T-helper 2 cell (primary cell): ENCODE measurements around the gene MIR17HG.
"Not testable (repeated sequence)": the region's sequence is repeated elsewhere in the genome, so short reads cannot be mapped to it uniquely, and the experiment has no call there.

Experiments
- DNase-seq, 5 experiments: peaks; one replicate each; pipeline versions ENCODE4 v3.0.0 to v3.0.0-alpha.2; 2012 to 2022

Gene MIR17HG

DNA sequence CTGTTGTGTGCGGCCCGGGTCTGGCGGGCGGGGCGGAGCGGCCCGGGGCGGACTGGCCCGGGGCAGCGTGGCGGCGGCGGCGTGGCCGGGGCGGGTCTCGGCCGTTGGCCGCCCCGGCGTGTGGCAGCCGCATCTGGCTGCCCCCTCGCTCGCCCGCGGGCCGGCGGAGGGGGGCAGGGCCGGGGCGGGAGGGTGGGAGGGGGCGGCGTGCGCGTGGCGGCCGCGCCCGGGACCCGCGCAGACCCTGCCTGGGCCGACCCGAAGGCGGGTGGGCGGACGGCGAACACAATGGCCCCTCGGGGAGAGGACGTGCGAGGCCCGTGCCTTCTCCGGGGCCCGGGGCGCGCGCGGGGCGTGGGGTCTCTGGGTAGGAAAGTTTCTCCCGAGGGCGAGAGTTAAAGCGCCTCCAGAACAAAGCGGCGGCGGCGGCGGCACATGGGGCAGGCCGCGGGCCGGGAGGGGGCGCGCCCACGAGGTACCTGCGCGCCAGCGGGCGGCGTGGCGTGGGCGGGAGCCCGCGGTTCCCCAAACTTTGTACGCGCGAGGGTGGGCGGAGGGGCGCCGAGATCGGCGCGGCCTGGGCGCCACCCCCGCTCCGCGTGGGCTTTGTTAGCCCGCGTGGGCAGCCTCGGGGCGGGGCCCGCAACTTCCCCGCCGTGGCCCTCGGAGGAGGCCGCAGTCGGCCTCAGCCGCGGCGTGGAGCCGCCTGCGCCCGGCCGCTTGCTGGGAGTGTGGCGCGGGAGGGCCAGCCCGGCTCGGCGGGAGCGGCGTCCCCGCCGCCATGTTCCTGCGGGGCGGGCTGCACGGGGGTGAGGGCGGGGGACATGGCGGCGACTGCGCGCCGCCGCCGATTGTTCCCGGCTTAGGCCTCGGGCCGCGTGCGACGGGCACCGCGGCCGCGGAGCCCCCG lies 764 bp downstream of the MIR17HG start:
- peak; percentile 44 to 70 (median 66) for DNase-seq

- DNase-seq = peak; percentile 83 to 94 (median 85)
These were observed 1.5 kb downstream of the MIR17HG start for GRCh38 chr13:91348906-91349435.

DNA sequence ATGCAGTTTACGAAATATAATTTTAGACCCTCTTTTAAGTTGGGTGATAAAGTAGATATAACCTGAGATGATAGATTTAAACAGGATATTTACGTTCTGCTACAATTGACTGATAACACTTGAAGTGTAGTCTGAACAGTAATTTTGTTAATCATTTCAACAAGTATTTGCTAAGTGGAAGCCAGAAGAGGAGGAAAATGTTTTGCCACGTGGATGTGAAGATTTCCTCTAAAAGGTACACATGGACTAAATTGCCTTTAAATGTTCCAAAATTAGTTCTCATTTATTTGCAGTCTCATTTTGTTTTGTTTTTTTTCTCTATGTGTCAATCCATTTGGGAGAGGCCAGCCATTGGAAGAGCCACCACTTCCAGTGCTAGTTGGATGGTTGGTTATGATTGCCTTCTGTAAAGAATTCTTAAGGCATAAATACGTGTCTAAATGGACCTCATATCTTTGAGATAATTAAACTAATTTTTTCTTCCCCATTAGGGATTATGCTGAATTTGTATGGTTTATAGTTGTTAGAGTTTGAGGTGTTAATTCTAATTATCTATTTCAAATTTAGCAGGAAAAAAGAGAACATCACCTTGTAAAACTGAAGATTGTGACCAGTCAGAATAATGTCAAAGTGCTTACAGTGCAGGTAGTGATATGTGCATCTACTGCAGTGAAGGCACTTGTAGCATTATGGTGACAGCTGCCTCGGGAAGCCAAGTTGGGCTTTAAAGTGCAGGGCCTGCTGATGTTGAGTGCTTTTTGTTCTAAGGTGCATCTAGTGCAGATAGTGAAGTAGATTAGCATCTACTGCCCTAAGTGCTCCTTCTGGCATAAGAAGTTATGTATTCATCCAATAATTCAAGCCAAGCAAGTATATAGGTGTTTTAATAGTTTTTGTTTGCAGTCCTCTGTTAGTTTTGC lies 2.8 kb downstream of the MIR17HG start:
- DNase-seq = no peak

DNA sequence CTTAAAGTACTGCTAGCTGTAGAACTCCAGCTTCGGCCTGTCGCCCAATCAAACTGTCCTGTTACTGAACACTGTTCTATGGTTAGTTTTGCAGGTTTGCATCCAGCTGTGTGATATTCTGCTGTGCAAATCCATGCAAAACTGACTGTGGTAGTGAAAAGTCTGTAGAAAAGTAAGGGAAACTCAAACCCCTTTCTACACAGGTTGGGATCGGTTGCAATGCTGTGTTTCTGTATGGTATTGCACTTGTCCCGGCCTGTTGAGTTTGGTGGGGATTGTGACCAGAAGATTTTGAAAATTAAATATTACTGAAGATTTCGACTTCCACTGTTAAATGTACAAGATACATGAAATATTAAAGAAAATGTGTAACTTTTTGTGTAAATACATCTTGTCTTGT lies 3.6 kb downstream of the MIR17HG start:
- no peak for DNase-seq

DNA sequence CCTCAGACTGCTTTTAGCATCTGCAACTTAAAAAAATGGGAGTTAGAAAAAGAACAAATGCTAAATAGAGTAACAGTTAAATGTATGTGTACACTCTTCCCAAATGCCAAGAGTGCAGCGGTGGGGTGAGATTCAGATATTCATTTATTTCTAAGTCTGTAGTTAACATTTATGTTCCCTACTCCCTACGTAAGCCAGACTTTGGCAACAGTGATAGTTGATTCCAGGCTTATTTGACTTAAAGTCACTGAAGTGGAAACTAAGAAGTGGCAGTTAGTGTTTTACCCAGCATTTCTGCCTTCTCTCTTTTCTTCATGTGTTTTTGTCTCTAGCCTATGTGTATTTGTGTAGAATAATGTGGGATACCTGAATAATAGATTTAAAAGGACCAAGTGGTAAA lies 4.5 kb downstream of the MIR17HG start:
- DNase-seq = no peak

DNA sequence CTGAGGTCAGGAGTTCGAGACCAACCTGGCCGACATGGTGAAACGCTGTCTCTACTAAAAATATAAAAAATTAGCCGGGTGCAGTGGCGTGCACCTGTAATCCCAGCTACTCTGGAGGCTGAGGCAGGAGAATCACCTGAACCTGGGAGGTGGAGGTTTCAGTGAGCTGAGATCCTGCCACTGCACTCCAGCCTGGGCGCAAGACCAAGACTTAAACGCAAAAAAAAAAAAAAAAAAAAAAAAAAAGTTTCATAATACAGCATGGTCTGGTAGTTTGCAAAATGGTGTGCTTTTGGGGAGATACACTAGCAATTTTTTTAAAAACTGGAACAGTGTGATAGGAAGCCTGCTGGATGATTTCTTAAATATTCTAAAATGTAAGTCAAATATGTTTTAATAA lies 5.4 kb downstream of the MIR17HG start:
- DNase-seq = not testable (repeated sequence)

DNA sequence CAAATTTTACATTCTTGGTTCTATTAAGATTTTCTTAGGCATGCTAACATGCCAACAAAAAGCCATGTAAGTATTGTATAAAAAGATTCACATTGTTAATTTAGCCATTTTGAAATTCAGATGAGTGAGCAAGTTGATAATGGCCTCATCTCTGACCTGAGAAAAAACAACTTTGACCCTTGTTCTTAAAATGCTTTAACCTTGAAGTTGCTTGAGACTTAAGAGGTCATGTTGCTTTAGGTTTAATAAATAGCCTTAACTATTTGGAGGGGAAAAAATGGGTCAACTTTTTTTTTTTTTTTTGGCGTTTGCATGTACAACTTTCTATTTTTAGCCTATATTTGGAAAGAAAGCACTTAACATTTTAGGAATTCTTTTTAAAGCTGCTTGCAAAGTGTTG lies 6.0 kb downstream of the MIR17HG start:
- no peak for DNase-seq

GRCh38 chr13:91355099-91355825 lies 7.8 kb downstream of the MIR17HG start:
- DNase-seq = no peak

DNA sequence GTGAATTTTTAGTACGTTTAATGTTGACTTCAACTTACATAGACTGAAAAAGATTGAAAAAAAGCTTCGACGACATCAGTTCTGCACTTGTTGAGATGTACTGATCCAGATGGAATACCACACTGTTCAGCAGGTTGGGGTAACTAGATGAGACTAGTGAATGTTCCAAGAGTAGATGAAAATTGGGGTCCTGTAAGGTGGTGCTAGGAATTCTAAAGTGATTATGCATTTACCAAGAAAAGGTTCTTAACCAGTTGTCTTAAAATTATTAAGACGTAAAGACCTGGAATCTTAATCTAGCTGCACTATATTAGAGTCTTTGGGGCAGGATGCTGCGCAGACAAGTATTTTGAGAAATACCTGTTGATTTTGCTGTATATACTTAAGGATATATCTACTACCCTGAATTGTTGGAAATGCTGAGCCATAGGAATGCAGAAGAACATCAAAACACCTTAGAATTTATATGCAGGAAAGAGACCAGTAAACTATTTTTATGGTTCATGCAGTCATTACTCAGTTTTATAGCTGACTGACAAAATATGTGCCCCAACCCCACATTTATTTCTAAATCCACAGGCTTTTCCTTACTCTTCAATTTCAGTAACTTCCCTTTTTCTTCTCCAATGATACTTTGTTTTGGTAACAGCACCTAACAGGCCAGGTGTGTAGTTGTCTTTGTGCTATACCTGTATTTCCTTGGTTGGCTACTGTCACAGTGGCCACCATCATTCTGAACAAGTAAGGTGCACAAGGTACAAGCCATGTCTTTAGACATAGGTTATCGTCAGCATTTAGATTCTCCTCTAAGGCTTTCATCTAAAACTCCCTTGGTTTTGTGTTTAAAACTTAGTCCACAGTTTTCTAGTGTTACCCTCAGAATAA lies 8.6 kb downstream of the MIR17HG start:
- DNase-seq = no peak

- DNase-seq = no peak
These were observed 9.6 kb downstream of the MIR17HG start for GRCh38 chr13:91356919-91357612.

- DNase-seq = no peak
These were observed 10.3 kb downstream of the MIR17HG start for GRCh38 chr13:91357613-91358386.

GRCh38 chr13:91358387-91358782 lies 10.9 kb downstream of the MIR17HG start:
- DNase-seq = no peak

DNA sequence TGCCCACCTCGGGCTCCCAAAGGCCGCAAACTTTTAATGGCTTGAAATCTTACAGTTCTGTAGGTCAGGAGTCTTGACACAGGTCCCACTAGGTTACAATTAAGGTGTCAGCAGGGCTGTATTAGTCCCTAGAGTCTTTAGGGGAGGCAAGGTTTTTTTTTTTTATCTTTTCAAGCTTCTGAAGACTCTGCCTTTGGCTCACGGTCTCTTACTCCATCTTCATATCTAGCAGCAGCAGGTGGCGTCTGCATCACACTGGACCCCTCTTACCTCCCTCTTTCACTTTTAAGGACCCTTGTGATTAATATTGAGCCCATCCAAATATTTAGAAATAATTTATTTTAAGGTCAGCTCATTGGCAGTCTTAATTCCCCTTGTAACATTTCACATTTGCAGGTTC lies 11.6 kb downstream of the MIR17HG start:
- no peak for DNase-seq

- no peak for DNase-seq
These were observed 12.1 kb downstream of the MIR17HG start for GRCh38 chr13:91359631-91360030.

- DNase-seq = no peak
These were observed 12.8 kb downstream of the MIR17HG start for GRCh38 chr13:91360246-91360751.

DNA sequence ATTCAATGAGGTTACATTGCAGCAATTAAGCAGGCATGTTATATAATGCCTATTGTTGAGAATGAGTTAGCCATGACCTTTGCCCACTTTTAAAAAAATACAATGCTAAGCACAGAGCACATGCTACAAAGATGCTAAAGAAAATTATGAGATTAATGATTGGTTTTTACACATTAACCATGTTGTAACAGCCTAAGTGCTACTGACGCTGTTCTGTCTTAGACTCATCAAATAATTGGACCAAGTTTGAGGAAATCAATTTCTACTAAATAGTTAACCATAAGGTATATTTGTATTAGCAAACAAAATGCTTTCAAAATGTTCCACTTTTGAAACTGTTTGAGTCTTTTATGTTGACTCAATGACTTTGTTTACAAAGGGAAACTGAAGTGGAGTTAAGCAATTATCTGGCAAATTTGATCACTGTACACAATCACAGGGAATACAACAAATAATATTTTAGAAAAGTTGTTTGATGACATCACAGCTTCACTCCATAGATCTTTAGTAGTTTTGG lies 14.3 kb downstream of the MIR17HG start:
- no peak for DNase-seq

DNA sequence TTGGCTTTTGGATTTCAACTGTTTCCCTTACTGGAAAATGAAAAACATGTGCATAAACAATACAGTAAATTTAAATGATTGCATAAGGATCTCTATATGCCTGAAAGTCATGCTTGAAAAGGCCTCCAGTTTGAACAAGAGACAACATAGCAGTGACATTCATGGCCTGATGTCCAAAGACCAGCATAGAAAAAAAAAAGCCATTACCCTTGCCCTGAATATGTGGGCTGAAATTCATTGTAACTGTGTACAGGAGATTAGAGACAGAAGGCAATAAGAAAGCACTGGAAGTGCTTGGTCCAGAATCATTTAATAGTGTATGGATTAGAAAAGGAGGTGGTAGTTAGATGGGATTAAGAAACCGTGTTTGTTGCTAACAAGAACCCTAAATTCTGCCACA lies 15.4 kb downstream of the MIR17HG start:
- no peak for DNase-seq

- DNase-seq = no peak
These were observed 20.6 kb downstream of the MIR17HG start for GRCh38 chr13:91368101-91368500.

DNA sequence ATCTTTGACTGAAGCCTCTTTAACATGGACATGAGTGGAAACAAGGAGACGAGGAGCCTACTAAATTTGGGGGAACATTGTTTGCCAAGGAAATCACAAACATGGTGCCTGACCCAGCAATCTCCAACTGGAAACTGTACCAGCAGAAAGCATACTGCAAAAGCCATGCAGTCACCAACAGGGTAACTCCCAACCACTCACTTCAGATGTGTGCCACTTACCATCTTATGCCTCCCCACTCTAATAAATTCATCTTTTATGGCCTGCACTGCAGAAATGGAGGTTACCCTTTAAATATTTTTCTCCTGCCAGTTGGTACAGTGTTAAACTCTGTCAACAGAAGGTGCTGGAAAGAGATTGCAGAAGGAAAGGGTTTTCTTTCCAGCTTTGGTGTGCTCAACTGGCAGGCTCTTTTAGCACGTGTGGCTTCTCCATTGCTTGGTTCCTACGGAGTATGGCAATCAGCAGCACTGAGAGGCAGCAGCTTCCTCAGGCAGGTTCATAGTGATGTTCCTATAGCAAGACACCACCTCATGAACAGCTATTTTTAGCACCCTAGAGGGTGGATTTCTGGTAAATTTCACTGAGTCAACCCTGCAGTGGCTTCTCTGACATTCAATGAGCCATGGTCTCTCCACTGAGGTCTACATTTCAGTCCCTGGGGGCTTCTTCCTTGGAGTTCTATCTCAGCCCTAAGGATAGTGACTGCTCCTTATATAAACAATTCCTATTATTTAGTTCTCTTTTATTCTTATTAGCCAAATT lies 21.4 kb downstream of the MIR17HG start:
- no peak for DNase-seq
